Cerebellar nuclear complex (tissue), 1 donor: ENCODE data around the gene SERPINH1.

Experiments used
- DNase-seq, 2 experiments: peaks; one replicate each; lab custom pipeline; 2025; lab: John Stamatoyannopoulos, UW

Gene SERPINH1

DNA sequence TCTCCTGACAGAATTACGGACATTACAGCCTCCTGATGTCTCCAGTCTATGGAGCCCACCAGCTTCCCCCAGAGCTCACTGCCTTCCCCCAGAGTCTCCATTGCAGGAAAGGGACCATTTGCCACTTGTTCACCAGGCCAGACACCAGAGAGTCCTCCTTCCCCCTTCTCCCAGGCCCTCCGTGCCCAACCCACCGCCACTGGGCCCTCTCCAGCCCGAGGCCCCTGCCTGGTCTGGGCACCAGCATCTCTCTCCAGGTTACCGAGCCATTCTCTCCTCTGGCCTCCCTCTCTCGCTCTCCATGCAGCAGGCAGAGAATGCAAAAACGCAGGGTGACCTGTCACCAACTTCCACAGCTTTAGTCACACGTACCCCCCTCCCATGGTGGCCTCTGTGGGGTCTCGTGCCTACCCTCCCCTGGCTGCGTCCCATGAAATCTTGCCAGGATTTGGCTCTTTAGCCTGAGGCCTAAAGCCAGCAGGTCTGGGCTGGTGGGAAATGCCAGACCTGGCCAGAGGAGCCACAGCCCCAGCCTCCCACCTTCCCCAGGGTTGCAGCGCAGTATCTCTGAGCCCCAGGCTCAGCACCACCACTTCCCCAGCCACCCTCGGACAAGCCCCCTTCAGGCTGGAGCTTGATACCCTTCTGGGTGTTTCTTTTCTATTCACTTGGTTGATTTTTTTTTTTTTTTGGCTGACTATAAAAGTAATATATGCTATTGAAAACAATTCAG is 6.8 kb upstream of the SERPINH1 start:
- no peak for DNase-seq

DNA sequence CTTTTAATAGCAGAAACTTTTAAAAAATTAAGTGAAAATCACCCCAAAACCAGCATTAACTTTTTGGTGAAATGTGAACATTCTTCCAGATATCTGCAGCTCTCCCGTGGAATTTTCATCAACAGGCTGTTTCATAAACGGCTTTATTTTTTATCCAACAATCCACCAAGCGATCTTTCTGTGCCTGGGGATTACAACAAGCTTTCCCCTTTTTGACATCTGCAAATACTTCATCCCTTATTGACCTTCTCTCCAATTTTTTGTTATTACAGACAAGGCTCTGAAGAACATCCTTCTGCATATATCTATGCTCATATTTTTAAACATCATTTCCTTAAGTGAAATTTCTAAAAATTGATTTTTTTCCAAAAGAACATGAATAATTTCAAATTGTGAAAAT is 5.8 kb upstream of the SERPINH1 start:
- no peak for DNase-seq

DNA sequence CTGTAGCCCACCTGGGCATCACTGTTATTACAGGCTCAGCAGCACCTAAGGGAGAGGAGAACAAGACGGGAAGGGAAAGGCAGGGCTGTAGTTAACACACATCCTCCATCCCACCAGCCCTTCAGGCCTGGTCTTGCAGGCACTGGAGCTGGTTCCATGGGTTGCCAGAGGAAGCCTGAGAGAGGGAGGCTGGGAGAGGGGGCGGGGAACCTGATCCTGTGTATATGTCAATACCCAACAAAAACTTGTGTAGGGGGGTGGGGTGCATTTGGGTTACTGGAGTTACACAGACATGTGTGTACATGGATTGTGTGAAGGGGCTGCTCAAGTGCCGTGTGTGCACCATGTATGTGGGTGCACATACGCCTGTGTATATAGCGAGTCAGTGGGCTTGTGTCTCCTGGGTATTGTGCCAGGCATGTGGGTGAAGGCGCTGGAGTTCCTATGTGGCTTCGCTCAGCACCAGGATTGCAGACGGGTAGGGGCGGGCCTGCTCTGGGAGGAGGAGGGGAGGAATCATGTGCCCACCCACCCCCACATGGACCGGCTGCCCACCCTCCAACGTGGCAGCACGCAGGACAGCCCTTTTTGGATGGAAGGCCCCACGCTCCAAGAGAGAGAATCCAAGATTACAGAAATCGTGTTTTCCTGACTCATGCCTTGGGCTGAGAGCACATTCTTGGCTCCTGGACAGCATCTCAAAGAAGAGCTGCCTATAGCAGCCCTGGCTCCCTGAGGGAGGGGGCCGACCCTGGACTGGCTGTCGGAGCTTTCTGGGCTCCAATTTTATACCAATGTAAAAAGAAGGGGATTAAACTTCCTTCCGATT is 4.2 kb upstream of the SERPINH1 start:
- no peak for DNase-seq

DNA sequence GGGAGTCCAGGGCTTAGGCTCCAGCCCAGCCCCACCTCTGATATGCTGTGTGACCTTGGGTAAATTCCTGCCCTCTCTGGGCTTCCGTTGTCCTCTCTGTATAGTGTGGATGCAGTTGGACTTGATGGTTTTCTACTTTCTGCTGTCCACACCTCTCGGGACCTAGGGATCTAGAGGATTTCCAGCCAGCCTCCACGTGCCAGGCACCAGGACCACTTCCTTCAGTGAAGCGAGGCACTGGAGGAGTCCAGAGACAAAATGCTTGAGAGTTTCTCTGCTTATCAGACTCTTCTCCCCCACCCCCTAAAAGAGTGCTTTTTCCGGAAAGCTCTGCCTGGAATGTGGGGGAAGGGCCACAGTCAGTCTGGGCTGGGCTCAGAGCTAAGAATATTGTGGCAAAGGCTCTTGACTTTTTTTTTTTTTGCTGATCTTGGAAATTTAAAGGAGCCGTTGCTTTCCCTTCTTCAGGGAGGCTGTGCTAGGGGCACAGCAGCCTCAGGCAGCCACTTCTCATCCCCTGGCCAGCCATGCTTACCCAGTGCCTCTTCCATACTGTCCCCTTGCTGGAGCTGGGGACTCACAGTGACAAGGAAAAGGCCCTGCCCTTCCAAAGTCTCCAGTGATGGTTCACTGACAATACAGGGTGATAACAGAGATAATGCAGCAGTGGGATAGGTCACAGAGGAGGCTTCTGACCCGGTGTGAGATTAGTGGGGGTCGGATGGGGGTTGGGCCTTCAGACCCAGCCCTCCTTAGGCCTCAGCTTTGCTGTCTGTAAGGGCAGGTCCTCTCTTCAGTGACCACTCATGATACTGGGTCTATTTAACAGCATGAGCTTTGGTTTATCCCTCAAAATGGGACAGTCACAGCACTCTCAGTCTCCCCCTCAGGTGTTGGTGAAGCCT is 2.9 kb upstream of the SERPINH1 start:
- DNase-seq: no peak

DNA sequence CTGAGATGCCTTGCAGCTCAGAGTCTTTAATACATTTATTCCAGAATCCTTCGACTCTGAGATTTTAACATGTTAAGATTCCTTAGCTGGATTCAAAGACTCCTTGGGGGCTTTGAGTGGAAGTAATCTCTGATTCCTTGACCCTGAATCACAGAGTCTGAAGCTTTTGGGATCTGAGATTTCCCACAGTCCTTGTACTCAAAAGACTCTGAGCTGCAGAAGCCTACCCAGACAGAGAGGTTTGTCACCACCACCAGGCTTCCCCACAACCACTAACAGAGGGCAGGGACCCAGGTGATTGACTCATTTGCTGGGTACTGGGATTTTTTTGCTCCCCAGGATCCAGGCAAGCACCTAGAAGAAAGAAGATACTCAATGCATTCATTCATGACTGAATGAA is 1.4 kb upstream of the SERPINH1 start:
- DNase-seq: no peak

- DNase-seq: no peak
Observed at GRCh38 chr11:75561426-75562047, 516 bp upstream of the SERPINH1 start.

- no peak for DNase-seq
Observed at GRCh38 chr11:75562836-75563484, 907 bp downstream of the SERPINH1 start.

- no peak for DNase-seq
Observed at GRCh38 chr11:75563501-75563977, 1.5 kb downstream of the SERPINH1 start.

GRCh38 chr11:75563978-75564552 is 2.0 kb downstream of the SERPINH1 start:
- DNase-seq: no peak

- DNase-seq: no peak
Observed at GRCh38 chr11:75565221-75565814, 3.3 kb downstream of the SERPINH1 start.

- no peak for DNase-seq
Observed at GRCh38 chr11:75565916-75566762, 4.1 kb downstream of the SERPINH1 start.

GRCh38 chr11:75566763-75567279 is 4.8 kb downstream of the SERPINH1 start:
- no peak for DNase-seq

DNA sequence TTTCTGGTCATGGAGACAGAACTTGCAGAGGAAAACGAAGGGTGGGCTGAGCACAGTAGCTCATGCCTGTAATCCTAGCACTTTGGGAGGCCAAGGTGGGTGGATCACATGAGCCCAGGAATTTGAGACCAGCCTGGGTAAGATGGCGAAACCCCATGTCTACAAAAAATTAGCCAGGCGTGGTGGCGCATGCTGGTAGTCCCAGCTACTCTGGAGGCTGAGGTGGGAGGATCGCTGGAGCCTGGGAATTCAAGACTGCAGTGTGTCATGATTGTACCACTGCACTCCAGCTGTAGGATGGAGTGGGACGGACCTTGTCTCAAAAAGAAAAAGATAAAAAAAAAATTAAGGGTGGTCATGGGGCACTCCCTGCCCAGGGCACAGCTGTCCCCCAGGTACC is 5.9 kb downstream of the SERPINH1 start:
- DNase-seq: no peak

- no peak for DNase-seq
Observed at GRCh38 chr11:75568616-75569219, 6.7 kb downstream of the SERPINH1 start.

DNA sequence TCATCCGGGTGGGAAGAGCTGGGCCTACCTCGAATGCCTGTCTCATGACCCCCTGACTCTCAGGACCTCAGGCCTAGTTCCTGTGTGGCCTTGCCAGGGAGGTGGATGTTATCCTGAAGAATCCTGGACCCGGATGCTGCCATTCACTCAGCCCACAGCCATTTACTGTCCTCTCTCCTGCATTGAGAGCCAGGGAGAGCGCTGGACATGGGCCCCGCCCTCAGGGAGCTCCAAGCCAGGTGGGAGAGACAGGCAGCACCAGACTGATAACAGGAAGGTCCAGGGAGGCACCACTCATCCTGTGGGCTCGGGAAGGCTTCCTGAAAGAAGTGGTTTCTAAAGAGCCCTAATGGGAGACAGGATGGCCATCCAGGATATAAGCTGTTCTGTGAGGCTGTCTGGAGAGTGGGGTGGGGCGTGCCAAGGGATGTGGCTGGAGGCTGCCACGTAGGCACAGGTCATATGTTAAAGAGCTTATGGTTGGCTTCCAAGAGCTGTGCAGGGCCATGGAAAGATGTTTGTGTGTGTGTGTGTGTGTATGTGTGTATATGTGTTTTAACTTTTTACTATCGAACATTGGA is 8.6 kb downstream of the SERPINH1 start:
- no peak for DNase-seq

GRCh38 chr11:75571625-75572024 is 9.6 kb downstream of the SERPINH1 start:
- DNase-seq: no peak

DNA sequence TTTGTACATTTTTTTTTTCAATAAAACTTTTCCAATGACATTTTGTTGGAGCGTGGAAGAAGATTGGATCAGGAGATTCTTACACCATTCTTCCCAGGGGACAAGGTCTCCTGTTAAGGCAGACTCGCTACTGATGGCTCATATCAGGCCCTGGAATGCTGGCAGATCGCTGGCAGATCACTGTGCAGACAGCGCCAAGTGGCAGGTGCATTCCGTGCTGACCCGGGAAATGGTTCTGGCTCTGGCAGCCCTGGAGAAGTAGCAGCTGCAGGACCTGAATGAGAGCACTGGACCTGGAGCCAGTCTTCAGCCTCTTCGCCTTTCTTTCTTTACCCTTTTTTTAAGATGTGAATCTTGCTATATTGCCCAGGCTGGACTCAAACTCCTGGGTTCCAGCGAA is 10.7 kb downstream of the SERPINH1 start:
- peak in 1 of 2 experiments; percentile 53 for DNase-seq
